Endothelial cell of hepatic sinusoid (primary cell): ENCODE measurements around the gene TSPY9.
"Not testable (repeated sequence)": the region's sequence is repeated elsewhere in the genome, so short reads cannot be mapped to it uniquely, and the experiment has no call there.

Experiments used
- in situ Hi-C: cut with HindIII; loops from 2 replicates; pipeline ENCODE4 v1.10.0; 2017; ENCODE audit warnings: low sequenced_read_pairs

TSPY9 gene

GRCh38 chrY:9486967-9487366, at the start of gene TSPY9:
TSPY9 (plus strand) TSS chrY:9487267; CDS start chrY:9487313, 46 bp downstream.
- in situ Hi-C loops: not testable (repeated sequence)

- in situ Hi-C loops: not testable (repeated sequence)
Observed at GRCh38 chrY:9466655-9467054, 20.4 kb upstream of the TSPY9 start, which contains the start of gene TSPY1. TSPY1 (plus strand) TSS chrY:9466955; CDS start chrY:9467001, 46 bp downstream.

GRCh38 chrY:9504396-9504795, 17.3 kb downstream of the TSPY9 start:
- in situ Hi-C loops: not testable (repeated sequence)

GRCh38 chrY:9516287-9516686, 29.2 kb downstream of the TSPY9 start:
- in situ Hi-C loops: not testable (repeated sequence)

GRCh38 chrY:9527580-9527979, 40.5 kb downstream of the TSPY9 start, which contains the start of gene TSPY10:
TSPY10 (plus strand) TSS chrY:9527880; CDS start chrY:9527926, 46 bp downstream.
- in situ Hi-C loops: not testable (repeated sequence)
